AML-193 (cell line): Measurements from ENCODE around the gene USP25.

Experiments used
- DNase-seq, 2 experiments: peaks; one replicate each; lab custom pipeline; 2025; lab: John Stamatoyannopoulos, UW

The USP25 gene

DNA sequence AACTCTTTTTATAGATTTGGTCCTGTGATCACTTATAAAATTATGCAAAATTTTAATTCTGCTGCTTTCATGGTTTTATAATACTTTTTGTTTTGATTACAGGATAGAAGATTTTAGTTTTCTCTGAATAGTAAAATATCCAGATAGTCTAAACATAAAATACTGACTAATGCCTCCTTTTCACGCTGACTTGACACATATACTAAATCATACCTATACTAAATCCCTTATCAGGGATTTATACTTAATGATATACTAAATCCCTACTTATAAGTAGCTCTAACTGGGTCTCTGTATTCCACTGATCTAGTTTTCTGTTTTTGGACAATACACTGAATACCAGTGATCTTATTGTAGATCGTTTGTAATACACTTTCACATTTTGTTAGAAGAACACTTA lies 128.0 kb downstream of the USP25 start:
- DNase-seq = no peak

DNA sequence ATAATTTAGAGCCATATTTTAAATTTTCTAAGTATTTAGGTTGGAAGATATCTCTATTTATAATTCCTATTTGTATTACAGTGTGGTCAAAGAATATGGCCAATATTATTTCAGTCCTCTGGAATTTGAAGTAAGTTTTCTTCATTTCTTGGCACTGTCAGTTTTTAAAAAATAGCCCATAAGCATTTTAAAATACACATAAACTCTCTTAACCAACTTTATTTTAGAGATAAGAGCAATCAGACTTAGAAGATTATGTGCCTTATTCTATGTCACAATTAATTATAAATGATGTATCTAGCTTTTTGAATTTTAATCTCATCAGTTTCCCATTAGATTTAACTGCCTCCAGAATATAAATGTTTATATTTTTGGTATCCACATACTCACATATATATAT lies 130.8 kb downstream of the USP25 start:
- DNase-seq = no peak

GRCh38 chr21:15868940-15869339 lies 139.2 kb downstream of the USP25 start:
- DNase-seq = no peak

- DNase-seq = no peak
These were observed 141.0 kb downstream of the USP25 start for GRCh38 chr21:15870819-15871218.

GRCh38 chr21:15872236-15872635 lies 142.5 kb downstream of the USP25 start:
- DNase-seq = no peak

DNA sequence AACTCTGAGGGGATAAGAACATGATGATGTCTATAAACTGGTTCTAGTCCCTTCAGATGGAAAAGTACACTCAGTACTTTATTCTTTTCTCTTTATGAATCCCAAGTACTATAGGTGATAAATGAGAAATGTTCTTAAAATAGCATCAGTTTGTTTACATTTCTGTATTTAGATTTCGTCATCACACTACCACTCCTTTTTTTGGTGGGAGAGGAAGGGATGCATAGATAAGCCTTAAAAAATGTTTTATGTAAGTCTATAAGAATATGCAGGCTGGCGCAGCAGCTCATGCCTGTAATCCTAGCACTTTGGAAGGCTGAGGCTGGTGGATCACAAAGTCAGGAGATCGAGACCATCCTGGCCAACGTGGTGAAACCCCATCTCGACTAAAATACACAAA lies 144.8 kb downstream of the USP25 start:
- DNase-seq = no peak

DNA sequence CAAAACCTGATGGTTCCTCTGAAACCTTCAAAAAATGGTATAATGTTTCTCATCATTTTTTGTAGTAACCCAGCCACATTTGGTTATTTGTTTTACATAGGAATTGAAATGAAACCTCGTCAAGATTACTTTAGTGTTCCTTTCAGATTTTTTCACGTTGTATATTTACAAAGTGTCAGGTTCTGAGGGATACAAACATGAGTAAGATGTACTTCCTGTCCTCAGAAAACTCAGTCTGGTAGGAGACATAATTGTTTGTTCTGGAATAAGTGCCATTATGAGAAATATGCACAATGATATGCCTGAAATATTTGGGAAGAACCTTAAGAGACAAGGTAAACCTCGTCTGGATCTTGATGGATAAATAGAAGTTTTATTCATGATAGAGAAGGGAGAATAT lies 145.5 kb downstream of the USP25 start:
- DNase-seq = no peak

GRCh38 chr21:15893902-15894301 lies 164.1 kb downstream of the USP25 start:
- DNase-seq = no peak

DNA sequence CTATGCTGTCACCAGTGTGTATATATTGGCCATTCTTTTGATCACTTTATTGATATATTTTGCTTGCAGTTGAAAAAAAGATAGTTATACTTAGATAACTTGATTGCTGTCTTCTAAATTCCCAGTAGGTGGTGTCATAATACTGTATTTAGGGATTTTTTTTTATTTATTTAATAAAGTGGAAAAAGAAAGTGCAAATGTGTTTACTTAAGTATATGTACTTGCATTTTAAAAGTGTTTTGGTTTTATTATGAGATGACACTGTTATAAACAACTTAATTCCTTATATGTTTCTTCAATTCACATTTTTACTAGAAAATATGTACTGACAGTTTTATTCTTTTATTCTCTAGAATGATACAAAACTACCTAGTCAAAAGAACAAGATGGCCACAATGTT lies 164.8 kb downstream of the USP25 start:
- peak in 1 of 2 experiments; percentile 23 for DNase-seq

GRCh38 chr21:15895142-15896106 lies 165.6 kb downstream of the USP25 start:
- DNase-seq = no peak

- DNase-seq = no peak
These were observed 166.7 kb downstream of the USP25 start for GRCh38 chr21:15896501-15896900.

DNA sequence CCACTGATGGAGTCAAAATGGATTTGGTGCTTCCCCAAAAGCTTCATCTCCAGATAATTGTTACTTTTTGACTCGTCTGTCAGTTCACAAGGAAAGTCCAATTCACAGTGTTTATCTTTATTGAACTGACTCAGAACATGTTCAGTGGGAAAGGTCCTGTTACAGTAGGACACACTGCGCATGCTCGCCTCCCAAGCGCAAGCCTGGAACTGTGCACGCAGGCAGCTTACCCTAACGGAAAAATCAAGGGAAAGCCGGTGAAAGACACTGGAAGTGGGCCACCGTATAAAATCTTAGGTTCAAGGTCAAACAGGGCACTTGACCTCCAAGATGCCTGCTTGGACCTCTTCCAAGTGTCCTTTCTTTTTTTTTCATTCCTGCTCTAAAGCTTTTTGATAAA lies 174.6 kb downstream of the USP25 start:
- no peak for DNase-seq

DNA sequence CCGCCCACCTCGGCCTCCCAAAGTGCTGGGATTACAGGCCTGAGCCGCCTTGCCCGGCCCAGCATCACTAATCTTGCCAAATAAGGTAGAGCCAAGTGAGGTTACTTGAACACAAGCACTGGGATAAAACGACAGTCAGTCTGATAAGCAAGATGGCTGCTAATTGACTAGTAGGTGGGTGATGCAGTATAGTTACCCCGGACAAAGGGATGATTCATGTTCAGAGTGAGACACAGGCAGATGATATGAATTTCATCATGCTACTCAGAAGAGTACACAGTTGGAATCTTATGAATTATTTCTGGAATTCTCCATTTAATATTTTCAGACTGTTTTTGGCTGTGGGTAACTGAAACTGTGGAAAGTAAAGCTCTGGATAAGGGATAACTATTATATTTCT lies 178.4 kb downstream of the USP25 start:
- no peak for DNase-seq

DNA sequence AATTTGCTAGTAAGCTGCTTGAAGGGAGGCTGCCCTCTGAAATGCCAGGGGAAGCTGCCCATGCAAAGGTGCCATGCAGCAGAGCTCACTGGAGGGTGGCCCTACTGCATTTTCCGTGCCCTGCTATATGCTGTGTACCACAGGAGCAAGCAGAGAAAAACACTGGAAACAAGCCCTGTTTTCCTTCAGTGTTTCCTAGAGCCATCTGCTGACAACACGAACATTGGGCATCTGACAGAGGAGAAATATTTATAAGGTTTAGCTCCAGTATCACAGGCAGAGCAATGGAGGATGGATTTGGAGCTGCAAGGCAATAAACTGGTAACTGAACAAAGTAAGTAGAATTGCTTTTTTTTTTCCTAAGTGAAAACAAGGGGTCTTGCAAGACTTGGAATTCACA lies 198.4 kb downstream of the USP25 start:
- DNase-seq = no peak

- no peak for DNase-seq
These were observed 199.1 kb downstream of the USP25 start for GRCh38 chr21:15928686-15929425.

DNA sequence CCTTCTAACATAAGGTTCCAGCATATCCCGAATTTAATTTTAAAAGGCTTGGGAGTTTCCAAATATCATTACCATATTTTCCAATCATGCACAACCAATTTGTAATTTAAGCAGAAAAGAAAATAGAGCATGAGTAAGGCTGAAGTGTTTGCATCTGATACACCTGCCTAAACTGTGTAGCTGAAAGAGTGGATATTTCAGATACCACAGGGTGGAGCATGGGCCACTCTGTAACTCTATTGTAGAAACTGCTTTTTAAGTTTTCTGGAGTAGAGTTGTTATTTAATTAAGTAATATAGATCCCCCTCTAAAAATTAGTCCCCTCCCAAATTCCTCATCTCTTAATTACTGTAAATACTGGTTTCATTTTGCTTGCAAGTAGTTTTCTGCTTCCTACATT lies 199.8 kb downstream of the USP25 start:
- DNase-seq = no peak
